AG09319 (cell line): ENCODE measurements around the gene COG6.

Experiments used
- DNase-seq: peaks from one replicate; pipeline ENCODE4 v3.0.0-alpha.2; 2010; ENCODE audit warnings: low read depth; ENCODE audit errors: extremely low read depth
- TF ChIP-seq, protein P1 (sequence below): IDR thresholded peaks from 2 replicates; pipeline ENCODE4 v1.5.1; 2011; ENCODE audit warnings: low read depth, mild to moderate bottlenecking, inconsistent platforms, low read length, moderate library complexity

COG6 gene

DNA sequence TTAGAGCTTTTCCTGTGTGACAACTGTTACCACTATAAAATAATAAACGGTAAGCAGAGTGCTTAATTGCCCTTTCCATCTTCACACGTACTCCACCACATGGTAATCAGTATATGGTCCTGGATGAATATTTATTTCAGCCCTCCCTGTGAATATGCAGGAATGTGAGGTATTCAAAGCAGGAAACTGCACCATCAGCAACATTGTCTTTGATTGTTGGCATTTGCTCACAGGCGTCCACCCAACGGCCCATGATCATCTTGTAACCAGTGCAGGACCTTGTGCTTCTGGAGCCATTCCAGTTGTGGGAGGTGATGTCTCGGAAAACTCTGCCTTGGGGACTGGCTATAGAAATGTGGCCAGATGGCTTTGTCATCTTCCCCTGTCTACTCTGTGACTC, 132.6 kb downstream of the COG6 start:
- DNase-seq: no peak
- TF ChIP-seq, protein P1, sequence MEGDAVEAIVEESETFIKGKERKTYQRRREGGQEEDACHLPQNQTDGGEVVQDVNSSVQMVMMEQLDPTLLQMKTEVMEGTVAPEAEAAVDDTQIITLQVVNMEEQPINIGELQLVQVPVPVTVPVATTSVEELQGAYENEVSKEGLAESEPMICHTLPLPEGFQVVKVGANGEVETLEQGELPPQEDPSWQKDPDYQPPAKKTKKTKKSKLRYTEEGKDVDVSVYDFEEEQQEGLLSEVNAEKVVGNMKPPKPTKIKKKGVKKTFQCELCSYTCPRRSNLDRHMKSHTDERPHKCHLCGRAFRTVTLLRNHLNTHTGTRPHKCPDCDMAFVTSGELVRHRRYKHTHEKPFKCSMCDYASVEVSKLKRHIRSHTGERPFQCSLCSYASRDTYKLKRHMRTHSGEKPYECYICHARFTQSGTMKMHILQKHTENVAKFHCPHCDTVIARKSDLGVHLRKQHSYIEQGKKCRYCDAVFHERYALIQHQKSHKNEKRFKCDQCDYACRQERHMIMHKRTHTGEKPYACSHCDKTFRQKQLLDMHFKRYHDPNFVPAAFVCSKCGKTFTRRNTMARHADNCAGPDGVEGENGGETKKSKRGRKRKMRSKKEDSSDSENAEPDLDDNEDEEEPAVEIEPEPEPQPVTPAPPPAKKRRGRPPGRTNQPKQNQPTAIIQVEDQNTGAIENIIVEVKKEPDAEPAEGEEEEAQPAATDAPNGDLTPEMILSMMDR: no peak

GRCh38 chr13:39789451-39789850, 134.0 kb downstream of the COG6 start:
- DNase-seq: no peak
- TF ChIP-seq, protein P1: no peak
